HG03159 (cell line): ENCODE results near the gene RAPGEF2.
"Not testable (repeated sequence)": the region's sequence is repeated elsewhere in the genome, so short reads cannot be mapped to it uniquely, and the experiment has no call there.

Experiments used
- ATAC-seq: cut with Tn5 transposase; IDR thresholded peaks from one replicate; pipeline ENCODE4 v1.9.1; 2021; ENCODE audit warnings: mild to moderate bottlenecking, moderate library complexity; ENCODE audit not compliant: unreplicated experiment

RAPGEF2 gene, protein sequence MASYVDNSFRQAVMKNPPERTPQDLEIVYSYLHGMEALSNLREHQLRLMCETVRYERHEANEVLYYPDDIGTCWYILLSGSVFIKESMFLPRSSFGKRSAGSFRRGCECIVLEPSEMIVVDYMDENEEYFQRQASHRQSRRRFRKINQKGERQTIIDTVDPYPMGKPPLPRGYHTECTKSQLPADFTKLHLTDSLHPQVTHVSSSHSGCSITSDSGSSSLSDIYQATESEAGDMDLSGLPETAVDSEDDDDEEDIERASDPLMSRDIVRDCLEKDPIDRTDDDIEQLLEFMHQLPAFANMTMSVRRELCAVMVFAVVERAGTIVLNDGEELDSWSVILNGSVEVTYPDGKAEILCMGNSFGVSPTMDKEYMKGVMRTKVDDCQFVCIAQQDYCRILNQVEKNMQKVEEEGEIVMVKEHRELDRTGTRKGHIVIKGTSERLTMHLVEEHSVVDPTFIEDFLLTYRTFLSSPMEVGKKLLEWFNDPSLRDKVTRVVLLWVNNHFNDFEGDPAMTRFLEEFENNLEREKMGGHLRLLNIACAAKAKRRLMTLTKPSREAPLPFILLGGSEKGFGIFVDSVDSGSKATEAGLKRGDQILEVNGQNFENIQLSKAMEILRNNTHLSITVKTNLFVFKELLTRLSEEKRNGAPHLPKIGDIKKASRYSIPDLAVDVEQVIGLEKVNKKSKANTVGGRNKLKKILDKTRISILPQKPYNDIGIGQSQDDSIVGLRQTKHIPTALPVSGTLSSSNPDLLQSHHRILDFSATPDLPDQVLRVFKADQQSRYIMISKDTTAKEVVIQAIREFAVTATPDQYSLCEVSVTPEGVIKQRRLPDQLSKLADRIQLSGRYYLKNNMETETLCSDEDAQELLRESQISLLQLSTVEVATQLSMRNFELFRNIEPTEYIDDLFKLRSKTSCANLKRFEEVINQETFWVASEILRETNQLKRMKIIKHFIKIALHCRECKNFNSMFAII (N-terminal part only)

DNA sequence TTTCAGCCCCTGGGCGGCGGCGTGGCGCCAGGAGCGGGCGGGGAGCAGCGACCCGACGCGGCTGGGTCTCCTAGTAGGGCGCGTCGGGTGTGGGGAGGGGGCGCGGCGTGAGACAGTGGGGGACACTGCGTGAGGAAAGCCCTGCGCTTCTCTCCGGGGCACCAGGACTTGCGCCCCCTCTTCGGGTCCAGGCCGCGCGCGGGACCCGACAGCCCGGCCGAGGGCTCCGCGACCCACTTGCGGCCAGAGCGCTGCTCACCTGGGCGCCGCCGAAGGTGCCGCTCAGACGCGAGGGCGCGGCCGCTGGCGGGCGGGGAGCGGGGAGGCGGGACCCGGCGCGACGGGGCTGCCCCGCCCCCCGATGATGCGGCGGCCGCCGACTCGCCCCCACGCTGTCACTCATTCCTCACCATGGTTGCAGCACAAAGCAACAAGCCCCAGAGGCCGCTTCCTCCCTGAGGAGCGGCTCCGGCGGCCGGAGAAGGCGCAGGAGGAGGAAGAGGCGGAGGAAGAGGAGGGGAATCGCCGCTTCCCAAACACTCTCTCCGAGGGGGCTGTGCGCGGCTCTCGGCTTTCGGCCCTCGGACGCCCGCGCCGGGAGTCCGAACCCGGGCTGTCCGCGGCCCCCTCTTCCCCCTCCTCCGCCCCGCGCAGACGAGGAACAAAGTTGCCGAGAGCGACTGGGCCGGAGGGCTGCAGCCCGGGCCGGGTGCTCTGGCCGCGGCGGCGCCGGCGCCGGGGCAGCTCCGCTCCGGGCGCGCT, at the start of gene RAPGEF2:
Gene RAPGEF2 (plus strand): TSS at position 458 of the 762 bp plus-strand sequence. CDS start 1,084 bp downstream, outside the sequence.
- peak; percentile 77 for ATAC-seq

DNA sequence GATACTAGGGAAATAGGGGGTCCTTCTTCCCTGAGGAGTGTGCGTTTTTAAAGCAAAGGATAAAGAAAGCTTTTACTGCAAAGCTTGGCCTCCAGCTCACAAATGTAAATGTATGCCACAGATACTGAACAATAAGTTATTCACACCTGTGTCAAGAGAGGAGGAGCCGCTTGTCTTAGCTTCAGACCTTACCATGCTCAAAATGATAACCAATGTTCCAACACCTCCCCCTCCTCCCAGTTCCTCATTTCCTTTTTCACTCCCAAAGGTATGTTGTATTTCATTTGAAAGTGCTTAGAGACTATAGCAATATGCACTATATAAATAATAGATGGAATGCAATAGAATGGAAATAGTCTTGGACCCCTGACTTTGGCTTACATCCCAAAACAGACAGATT, 47.0 kb upstream of the RAPGEF2 start:
- ATAC-seq: no peak

DNA sequence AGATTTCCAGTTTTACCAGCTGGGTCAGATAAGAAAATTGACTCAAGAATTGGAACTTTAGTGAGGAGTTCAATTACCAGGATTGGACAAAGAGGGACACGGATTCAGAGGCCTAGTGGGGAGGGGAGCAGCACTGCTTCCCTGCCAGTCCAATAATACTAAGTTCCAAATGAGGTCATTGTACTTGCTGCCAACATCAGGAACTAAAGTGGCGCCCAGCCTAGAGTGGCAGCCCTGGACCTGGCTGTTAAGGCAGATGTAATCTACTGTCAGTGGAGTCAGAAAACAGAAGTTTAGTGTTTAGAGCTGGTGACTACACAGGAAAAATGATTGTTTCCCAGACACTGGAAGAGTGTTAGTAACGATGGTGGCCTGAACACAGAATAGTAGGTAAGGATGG, 42.7 kb upstream of the RAPGEF2 start:
- ATAC-seq: no peak

DNA sequence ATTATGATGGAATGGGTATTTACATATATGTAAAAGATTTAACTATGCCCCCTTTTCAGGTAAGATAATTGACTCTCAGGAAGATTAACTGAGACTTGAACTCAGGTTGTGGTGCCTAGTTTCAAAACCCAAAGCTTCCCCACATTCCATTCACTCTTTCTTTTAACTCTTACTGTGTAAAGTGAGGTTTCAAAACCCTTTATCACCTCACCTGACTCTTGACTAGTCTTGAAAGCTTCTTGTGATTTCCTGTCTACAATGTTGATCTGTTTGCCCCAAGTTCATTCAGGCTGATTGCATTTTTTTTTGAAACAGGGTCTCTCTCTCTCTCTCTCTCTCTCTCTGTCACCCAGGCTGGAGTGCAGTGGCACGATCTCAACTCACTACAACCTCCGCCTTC, 40.5 kb upstream of the RAPGEF2 start:
- no peak for ATAC-seq

DNA sequence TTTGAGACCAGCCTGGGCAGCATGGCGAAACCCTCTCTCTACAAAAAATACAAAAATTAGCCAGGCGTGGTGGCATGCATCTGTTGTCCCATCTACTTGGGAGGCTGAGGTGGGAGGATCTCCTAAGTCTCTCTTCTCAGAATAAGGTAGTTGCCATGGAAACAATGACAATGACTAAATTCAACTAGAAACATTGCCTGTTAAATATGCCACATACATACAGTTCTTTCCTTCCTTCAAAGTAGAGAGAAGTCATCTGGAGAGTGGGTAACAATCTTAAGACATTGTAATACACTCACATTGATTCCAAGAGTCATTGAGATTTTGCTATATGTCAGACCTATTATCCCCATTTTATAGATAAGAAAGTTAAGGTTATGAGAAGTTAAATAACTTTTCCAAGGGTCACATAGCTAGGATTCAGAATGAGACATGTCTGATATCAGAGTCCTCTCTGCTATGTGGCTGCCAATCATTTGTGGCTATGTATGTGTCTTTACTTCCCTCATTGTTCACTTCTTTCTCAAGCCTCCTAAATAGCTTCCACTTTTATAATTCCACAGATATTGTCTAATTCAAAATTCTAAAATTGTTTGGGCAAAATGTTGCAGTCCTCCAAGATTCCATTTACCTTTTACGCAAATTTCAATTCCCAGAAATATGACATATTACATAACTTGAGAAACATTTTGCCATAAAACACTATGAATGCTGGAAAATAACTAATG, 37.2 kb upstream of the RAPGEF2 start:
- ATAC-seq: no peak

DNA sequence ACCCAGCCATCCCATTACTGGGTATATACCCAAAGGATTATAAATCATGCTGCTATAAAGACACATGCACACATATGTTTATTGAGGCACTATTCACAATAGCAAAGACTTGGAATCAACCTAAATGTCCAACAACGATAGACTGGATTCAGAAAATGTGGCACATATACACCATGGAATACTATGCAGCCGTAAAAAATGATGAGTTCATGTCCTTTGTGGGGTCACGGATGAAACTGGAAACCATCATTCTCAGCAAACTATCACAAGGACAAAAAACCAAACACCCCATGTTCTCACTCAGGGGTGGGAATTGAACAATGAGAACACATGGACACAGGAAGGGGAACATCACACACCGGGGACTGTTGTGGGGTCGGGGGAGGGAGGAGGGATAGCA, 34.7 kb upstream of the RAPGEF2 start:
- not testable (repeated sequence) for ATAC-seq

DNA sequence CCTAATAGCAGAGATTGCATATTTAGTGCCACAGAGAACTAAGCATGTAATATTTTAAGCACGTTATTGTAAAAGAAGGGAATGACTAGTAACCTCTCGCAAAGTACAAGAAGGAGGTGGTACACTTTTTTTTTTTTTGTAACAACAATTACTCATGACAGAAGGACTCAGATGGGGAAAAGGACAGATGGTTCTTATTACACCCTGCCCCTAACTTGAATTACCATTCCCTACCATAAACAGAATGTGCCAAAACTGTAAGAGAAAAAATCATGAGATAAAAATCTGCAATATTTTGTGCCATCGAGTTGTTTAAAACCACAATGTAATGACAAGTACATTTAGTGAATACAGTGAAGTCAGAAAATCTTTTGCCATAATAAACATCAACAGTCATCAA, 33.0 kb upstream of the RAPGEF2 start:
- ATAC-seq: no peak

DNA sequence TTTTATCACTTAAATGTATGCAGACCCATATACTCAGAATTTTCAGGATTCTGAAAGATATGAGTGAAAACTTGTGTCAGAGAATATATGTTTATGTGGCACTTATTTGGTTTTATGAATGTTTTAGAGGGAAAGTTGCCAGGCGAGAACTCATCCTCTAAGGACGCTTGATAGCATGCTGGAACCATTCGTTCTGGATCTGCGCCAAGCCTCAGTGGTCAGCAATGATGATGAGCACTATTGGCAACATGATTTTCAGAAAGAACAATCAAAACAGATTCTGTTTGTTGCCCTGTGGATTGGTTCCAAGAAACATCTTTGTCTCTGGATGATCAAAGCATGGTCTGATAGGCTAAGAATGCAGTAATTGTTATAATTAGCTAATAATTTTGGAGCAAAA, 32.1 kb upstream of the RAPGEF2 start:
- ATAC-seq: no peak

DNA sequence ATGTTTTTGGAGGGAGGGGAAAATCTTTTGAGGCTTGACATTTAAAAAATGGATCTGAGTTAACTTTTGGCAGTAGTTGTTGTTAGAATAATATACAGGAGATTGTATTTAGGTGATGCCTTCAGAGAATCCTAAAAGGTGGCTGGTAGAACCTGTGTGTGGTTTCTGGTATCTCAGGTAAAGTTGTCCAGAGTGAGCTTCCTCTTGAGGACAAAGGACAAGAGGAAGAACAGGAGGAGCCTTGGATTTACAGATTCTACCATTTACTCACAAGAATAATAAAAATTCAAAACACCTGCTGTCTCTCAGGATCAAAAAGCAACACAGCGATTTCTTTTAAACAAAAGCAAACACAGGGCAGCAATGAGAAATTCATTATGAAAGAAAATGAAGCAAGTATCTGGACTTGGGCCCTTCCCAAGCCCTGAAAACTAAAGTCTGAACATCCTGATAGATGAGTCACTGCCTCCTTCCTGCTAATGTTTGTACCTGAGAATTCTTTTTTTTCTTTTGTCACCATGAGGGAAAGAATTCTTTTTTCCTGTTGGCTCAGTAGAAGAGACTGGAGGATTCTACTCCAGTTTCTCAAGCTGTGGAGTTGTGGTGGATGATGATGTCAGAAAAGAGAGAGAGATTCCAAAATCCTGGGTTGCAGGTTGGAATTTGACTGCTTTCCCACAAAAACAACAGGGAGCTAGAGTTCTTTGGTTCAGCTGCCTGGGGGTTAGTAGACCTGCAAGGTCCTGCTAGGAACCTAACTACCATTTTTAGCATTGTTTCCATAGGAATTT, 31.5 kb upstream of the RAPGEF2 start:
- no peak for ATAC-seq

DNA sequence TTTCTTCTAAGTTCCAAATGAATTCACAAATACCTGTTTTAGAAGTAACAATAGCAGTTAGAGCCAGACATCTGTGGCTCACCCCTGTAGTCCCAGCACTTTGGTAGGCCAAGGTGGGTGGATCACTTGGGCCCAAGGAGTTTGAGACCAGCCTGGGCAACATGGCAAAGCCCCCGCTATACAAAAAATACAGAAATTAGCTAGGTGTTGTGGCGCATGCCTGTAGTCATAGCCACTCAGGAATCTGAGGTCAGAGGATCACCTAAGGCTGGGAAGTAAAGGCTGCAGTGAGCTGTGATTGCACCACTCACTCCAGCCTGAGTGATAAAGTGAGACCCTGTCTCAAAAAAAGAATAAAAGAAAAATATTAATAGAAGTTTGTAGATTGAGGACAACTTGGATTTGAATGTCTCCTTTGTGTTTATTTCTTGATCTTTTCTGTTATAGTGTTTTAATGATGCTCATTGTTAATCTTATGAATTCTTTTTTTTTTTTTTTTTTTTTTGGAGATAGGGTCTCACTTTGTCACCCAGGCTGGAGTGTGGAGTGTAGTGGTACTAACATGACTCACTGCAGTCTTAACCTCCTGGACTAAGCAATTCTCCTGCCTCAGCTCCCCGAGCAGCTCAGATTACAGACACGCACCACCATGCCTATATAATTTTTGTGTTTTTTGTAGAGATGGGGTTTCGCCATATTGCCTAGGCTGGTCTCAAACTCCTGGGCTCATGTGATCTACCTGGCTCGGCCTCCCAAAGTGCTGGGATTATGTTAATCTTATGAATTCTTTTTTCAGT, 30.7 kb upstream of the RAPGEF2 start:
- no peak for ATAC-seq

DNA sequence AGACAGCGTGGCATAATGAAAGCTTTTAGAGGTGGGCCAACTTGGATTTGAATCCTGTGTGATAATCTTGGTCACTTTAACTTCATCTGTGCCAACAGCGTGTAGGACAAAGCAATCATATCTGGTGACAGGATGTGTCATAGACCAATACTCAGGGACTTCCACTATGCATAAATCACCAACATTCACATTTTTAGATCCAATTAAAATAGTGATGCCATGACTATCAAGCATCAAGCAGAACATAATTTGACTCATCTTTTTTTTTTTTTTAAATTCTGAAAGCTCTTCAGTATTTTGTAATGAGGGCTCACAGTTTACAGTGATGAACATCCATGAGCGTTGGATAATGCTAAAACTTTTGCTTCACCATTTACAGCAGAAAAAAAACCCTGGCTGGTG, 27.3 kb upstream of the RAPGEF2 start:
- no peak for ATAC-seq

DNA sequence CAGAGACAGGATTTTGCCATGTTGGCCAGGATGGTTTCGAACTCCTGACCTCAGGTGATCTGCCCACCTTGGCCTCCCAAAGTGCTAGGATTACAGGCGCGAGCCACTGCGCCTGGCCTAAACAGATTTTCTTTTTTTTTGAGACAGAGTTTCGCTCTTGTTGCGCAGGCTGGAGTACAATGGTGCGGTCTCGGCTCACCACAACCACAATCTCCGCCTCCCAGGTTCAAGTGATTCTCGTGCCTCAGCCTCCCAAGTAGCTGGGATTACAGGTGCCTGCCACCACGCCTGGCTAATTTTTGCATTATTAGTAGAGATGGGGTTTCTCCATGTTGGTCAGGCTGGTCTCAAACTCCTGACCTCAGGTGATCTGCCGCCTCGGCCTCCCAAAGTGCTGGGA, 25.9 kb upstream of the RAPGEF2 start:
- ATAC-seq: not testable (repeated sequence)

DNA sequence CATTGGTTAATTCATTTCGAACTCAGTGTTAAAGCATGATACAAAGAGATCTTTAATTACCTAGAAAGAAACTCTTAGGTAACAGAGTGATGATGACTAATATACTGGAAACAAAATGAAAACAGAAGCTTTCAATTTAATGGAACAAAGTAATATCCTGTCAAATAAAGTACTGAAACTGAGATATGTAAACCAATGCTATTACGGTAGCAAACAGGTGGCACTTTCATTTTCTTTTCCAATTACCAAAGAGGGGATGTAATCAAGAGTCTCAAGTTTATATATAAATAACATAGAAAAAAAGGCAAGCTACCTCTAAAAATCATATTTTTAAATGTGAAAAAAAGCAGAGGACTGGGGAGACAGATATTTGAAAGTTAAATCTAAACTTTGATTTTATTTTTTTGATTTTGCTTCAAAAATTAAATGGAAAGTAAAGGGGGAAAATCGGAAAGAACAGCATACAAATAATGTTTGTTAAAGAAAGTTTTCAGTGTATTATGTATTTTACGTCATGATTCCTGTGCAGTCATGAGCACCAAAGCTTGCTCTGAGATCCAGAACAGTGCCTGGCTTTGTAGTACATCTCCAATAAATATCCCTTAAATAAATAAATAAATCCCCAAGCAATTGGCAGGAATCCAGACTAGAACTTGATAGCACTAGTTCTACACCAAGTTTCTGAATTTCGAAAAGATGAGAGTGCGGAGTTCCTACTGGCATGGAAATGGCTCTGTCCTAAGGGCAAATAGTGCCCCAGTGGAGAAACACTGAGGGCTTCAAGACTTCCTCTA, 25.0 kb upstream of the RAPGEF2 start:
- peak; percentile 97 for ATAC-seq

DNA sequence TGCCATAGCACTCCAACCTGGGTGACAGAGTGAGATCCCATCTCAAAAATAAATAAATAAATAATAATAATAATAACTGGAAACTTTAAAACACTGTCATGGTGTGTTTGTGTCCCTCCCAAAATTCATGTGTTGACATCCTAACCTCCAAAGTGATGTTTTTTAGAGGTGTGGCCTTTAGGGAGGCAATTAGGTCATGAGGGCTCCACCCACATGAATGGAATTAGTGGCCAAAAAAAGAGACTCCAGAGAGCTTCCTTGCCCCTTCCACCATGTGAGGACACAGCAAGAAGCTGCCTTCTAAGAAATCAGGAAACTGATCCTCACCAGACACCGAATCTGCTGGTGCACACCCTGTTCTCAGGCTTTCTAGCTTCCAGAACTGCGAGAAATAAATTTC, 23.8 kb upstream of the RAPGEF2 start:
- ATAC-seq: no peak

DNA sequence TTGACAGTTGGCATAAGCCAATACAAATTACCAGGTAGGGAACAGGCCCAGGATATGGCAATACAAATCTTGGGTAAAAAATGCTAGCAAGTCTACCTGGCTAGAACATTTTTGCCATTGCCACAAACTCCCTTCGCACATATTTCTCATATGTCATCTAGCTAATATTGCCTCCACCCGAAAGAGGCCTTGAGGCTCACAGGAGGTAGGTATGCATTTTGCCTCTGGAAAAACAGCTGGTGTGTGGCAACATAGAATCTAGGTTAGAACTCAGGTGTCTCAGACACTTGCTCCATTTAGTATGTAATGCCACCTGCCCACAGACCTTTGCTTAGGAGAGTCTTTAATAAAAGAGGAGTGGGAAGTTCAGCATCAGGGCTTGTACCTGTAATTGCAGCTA, 16.3 kb upstream of the RAPGEF2 start:
- ATAC-seq: no peak

DNA sequence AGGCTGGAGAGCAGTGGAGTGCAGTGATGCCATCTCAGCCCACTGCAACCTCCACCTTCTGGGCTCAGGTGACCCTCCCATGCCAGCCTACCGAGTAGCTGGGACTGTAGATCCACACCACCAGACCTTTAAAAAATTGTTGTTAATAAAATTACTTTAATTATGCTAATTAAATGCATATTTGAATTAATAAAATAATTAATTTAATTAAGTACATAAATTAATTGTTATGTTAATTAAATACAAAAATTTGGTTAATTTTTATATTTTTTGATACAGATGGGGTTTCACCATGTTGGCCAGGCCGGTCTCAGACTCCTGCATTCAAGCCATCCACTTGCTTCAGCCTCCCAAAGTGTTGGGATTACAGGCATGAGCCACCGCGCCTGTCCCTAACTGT, 12.6 kb upstream of the RAPGEF2 start:
- no peak for ATAC-seq

DNA sequence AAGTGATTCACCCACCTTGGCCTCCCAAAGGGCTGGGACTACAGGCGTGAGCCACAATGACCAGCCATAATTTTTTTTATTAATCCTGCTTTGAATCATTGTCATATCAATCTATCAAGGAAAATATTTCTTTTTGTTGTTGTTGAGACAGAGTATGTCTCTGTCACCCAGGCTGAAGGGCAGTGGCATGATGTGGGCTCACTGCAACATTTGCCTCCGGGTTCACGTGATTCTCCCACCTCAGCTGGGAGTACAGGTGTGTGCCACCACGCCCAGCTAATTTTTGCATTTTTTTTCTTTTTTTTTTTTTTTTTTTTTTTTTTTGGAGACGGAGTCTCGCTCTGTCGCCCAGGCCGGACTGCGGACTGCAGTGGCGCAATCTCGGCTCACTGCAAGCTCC, 8.7 kb upstream of the RAPGEF2 start:
- ATAC-seq: not testable (repeated sequence)

DNA sequence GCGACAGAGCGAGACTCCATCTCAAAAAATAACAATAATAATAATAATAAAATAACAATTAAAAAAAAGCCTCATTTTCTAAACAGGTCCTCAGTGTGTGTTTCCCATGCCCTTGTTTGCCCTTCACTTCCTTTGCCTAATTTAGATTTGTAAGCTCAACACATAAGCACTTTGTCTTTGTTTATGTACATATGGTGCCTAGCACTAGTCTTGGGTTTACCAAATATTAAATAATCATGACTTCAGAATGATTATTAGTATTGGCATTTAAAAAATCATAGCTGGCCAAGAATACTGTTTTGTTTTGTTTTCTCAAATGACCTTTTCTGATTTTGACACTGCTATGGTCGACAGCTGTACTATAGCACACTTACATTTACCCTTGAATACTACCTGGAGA, 6.4 kb upstream of the RAPGEF2 start:
- ATAC-seq: no peak
